H9 (cell line): ENCODE measurements around the gene RSU1. TPM values are rescaled to one million over a fixed set of nuclear protein-coding genes. Genes with fewer than 3 reads are reported as not detected.

Experiments
- DNase-seq: peaks from one replicate; pipeline ENCODE4 v3.0.0-alpha.2; 2017
- H2AFZ ChIP-seq: one replicate; pipeline ENCODE4 v1.6.1; 2013; ENCODE audit warnings: mild to moderate bottlenecking, low read length, control low read depth, moderate library complexity
- H2AK5ac ChIP-seq: 2 replicates; pipeline ENCODE4 v1.6.1; 2013; ENCODE audit warnings: low read length, control low read depth, mixed read lengths; ENCODE audit not compliant: insufficient read length
- H2BK120ac ChIP-seq: one replicate; pipeline ENCODE4 v1.6.1; 2013; ENCODE audit warnings: low read depth, mild to moderate bottlenecking, low read length, control low read depth, inconsistent platforms; ENCODE audit not compliant: poor library complexity, severe bottlenecking
- H2BK12ac ChIP-seq: 2 replicates; pipeline ENCODE4 v1.6.1; 2013; ENCODE audit warnings: low read length, control low read depth, mixed read lengths, low read depth; ENCODE audit not compliant: insufficient read length
- H2BK15ac ChIP-seq: 2 replicates; pipeline ENCODE4 v1.6.1; 2013; ENCODE audit warnings: low read depth, low read length, control low read depth
- H2BK20ac ChIP-seq: one replicate; pipeline ENCODE4 v1.6.1; 2013; ENCODE audit warnings: low read depth, mild to moderate bottlenecking, low read length, control low read depth, inconsistent platforms; ENCODE audit not compliant: poor library complexity, severe bottlenecking
- H2BK5ac ChIP-seq: 2 replicates; pipeline ENCODE4 v1.6.1; 2013; ENCODE audit warnings: low read length, control low read depth, mixed read lengths; ENCODE audit not compliant: insufficient read length
- H3K14ac ChIP-seq: 2 replicates; pipeline ENCODE4 v1.6.1; 2013; ENCODE audit warnings: low read length, control low read depth; ENCODE audit not compliant: insufficient read depth
- H3K18ac ChIP-seq: 2 replicates; pipeline ENCODE4 v1.6.1; 2013; ENCODE audit warnings: low read depth, mild to moderate bottlenecking, mixed read lengths, low read length, control low read depth; ENCODE audit not compliant: insufficient read length
- H3K23ac ChIP-seq: 2 replicates; pipeline ENCODE4 v1.6.1; 2013; ENCODE audit warnings: low read length, control low read depth, mixed read lengths, low read depth; ENCODE audit not compliant: insufficient read length
- H3K23me2 ChIP-seq: 2 replicates; pipeline ENCODE4 v1.6.1; 2013; ENCODE audit warnings: low read depth, mild to moderate bottlenecking, mixed read lengths, low read length, control low read depth; ENCODE audit not compliant: insufficient read length, poor library complexity, severe bottlenecking
- H3K27ac ChIP-seq: 2 replicates; pipeline ENCODE4 v1.5.1; 2013; ENCODE audit warnings: low read length, control low read depth, mixed read lengths, low read depth; ENCODE audit not compliant: insufficient read length
- H3K27me3 ChIP-seq: 2 replicates; pipeline ENCODE4 v1.6.1; 2013; ENCODE audit warnings: low read length, control low read depth, inconsistent platforms; ENCODE audit not compliant: insufficient read depth
- H3K4ac ChIP-seq: 2 replicates; pipeline ENCODE4 v1.6.1; 2013; ENCODE audit warnings: low read depth, mild to moderate bottlenecking, control low read depth, inconsistent platforms, low read length, moderate library complexity
- H3K4me1 ChIP-seq: 2 replicates; pipeline ENCODE4 v1.6.1; 2013; ENCODE audit warnings: low read length, control low read depth, inconsistent platforms; ENCODE audit not compliant: insufficient read depth
- H3K4me2 ChIP-seq: 2 replicates; pipeline ENCODE4 v1.6.1; 2013; ENCODE audit warnings: low read length, control low read depth, mixed read lengths; ENCODE audit not compliant: insufficient read length, insufficient read depth
- H3K56ac ChIP-seq: 2 replicates; pipeline ENCODE4 v1.6.1; 2013; ENCODE audit warnings: low read depth, mild to moderate bottlenecking, mixed read lengths, low read length, control low read depth; ENCODE audit not compliant: insufficient read length
- H3K79me1 ChIP-seq: 2 replicates; pipeline ENCODE4 v1.6.1; 2013; ENCODE audit warnings: low read depth, mild to moderate bottlenecking, moderate library complexity, low read length, control low read depth, inconsistent platforms; ENCODE audit not compliant: insufficient read depth, poor library complexity, severe bottlenecking
- H3K79me2 ChIP-seq: 2 replicates; pipeline ENCODE4 v1.6.1; 2013; ENCODE audit warnings: low read length, control low read depth, inconsistent platforms; ENCODE audit not compliant: insufficient read depth
- H3K9ac ChIP-seq: 2 replicates; pipeline ENCODE4 v1.6.1; 2013; ENCODE audit warnings: low read length, control low read depth, mixed read lengths; ENCODE audit not compliant: insufficient read length; ENCODE audit errors: extremely low read depth
- H3K9me3 ChIP-seq: one replicate; pipeline ENCODE4 v1.6.1; 2013; ENCODE audit warnings: low read depth, low read length, inconsistent platforms; ENCODE audit not compliant: control insufficient read depth
- H3T11ph ChIP-seq: one replicate; pipeline ENCODE4 v1.6.1; 2013; ENCODE audit warnings: mild to moderate bottlenecking, low read length, control low read depth, inconsistent platforms
- H4K20me1 ChIP-seq: one replicate; pipeline ENCODE4 v1.6.1; 2013; ENCODE audit not compliant: control insufficient read depth, insufficient read length, insufficient read depth
- H4K5ac ChIP-seq: 2 replicates; pipeline ENCODE4 v1.6.1; 2013; ENCODE audit warnings: low read depth, mild to moderate bottlenecking, mixed read lengths, low read length, control low read depth; ENCODE audit not compliant: insufficient read length
- H4K8ac ChIP-seq: replicated peaks from 2 replicates; pipeline ENCODE4 v1.6.1; 2013; ENCODE audit warnings: low read length, control low read depth, mixed read lengths, low read depth; ENCODE audit not compliant: insufficient read length
- H4K91ac ChIP-seq: 2 replicates; pipeline ENCODE4 v1.6.1; 2013; ENCODE audit warnings: low read depth, mild to moderate bottlenecking, moderate library complexity, mixed read lengths, low read length, control low read depth; ENCODE audit not compliant: insufficient read length
- H3K27ac Mint-ChIP-seq, 3 experiments: 2 replicates in 2 of 3; 3 replicates in 1 of 3; pipeline ENCODE4 v1.8.0; 2020 to 2021; ENCODE audit warnings: mixed read lengths in 3 of 3, mild to moderate bottlenecking in 1 of 3, moderate library complexity in 1 of 3
- H3K27me3 Mint-ChIP-seq: 2 replicates; pipeline ENCODE4 v1.8.0; 2021; ENCODE audit warnings: low read depth, mild to moderate bottlenecking, moderate library complexity, mixed read lengths
- H3K36me3 Mint-ChIP-seq, 3 experiments: 2 replicates in 2 of 3; 3 replicates in 1 of 3; pipeline ENCODE4 v1.8.0; 2020 to 2021; ENCODE audit warnings: low read depth in 3 of 3, mixed read lengths in 3 of 3; ENCODE audit not compliant: insufficient read depth in 1 of 3
- H3K4me1 Mint-ChIP-seq, 2 experiments: 2 replicates each; pipeline ENCODE4 v1.8.0; 2020; ENCODE audit warnings: mixed read lengths in 2 of 2
- H3K4me3 Mint-ChIP-seq, 2 experiments: 2 replicates in 1 of 2; 3 replicates in 1 of 2; pipeline ENCODE4 v1.8.0; 2020 to 2021; ENCODE audit warnings: mild to moderate bottlenecking in 2 of 2, mixed read lengths in 2 of 2, moderate library complexity in 1 of 2
- H3K9me3 Mint-ChIP-seq, 2 experiments: 2 replicates in 1 of 2; 3 replicates in 1 of 2; pipeline ENCODE4 v1.8.0; 2020; ENCODE audit warnings: mild to moderate bottlenecking in 2 of 2, mixed read lengths in 2 of 2, moderate library complexity in 1 of 2
- CTCF ChIP-seq: fragments of 200-600 bp; sonication (generic); conservative IDR thresholded peaks from 3 replicates; pipeline ENCODE4 v1.8.0; 2021; ENCODE audit warnings: antibody characterized with exemption, mild to moderate bottlenecking
- WGBS: extraction: QIAGEN DNeasy Blood & Tissue Kit; methylation state at CpG from one replicate; pipeline ENCODE4 v1.1.7; 2013; ENCODE audit warnings: missing lambda C conversion rate, low lambda C conversion rate, mixed read lengths; ENCODE audit not compliant: insufficient read length; ENCODE audit errors: extremely low coverage; 5-methylcytosine and 5-hydroxymethylcytosine counted together
- total RNA-seq: library from RNA; stranded (reverse); gene quantifications from 2 replicates; pipeline ENCODE4 v1.2.1, GENCODE V29; 2021

Gene RSU1
- total RNA-seq, 1 experiment from 2014 or later, result 59.4 TPM

- no peaks in the 10 kb centered on the region for H3K27me3 ChIP-seq
- no peaks in the 10 kb centered on the region for H3K4me1 ChIP-seq
- no peak overlapping the region for H2BK5ac ChIP-seq
- H4K20me1 ChIP-seq, result no peaks in the 10 kb centered on the region
- Mint-ChIP-seq H3K27ac (no peak overlapping the region), H3K4me1 (peaks cover 0 to 2% of the 10 kb centered on the region in 2 experiments; a peak in 1 of 4 replicates), H3K4me3 (no peak overlapping the region), H3K27me3 (no peaks in the 10 kb centered on the region), H3K36me3 (no peaks in the 10 kb centered on the region), H3K9me3 (no peaks in the 10 kb centered on the region)
- H3K79me1 ChIP-seq, result no peaks in the 10 kb centered on the region
- no peak overlapping the region for H4K91ac ChIP-seq
- H4K8ac ChIP-seq, result no peak overlapping the region
- TF ChIP-seq CTCF, result no peak
- H3K23ac ChIP-seq, result no peak overlapping the region
- H2AK5ac ChIP-seq, result no peak overlapping the region
- H3K79me2 ChIP-seq, result no peaks in the 10 kb centered on the region
- H3K56ac ChIP-seq, result no peak overlapping the region
- H3K18ac ChIP-seq, result no peak overlapping the region
- H2BK120ac ChIP-seq, result no peak overlapping the region
- H2BK12ac ChIP-seq, result no peak overlapping the region
- H3K4me2 ChIP-seq, result no peak overlapping the region
- H2BK15ac ChIP-seq, result no peak overlapping the region
- H4K5ac ChIP-seq, result no peak overlapping the region
- H3K4ac ChIP-seq, result no peak overlapping the region
- H3T11ph ChIP-seq, result no peak overlapping the region
- whole genome bisulfite sequencing, result no CpG with 5 or more reads among the region's 8 CpGs
- H3K23me2 ChIP-seq, result no peaks in the 10 kb centered on the region
- no peak overlapping the region for H2AFZ ChIP-seq
- DNase-seq, result no peak
- H3K27ac ChIP-seq, result no peak overlapping the region
- no peaks in the 10 kb centered on the region for H3K9me3 ChIP-seq
- no peak overlapping the region for H3K14ac ChIP-seq
- H2BK20ac ChIP-seq, result no peak overlapping the region
- no peak overlapping the region for H3K9ac ChIP-seq
These were observed 208.0 kb downstream of the RSU1 start for GRCh38 chr10:16609211-16609610.
